Erythroblast (primary cell): ENCODE measurements around the gene DR1.

Experiments
- GATA1 ChIP-seq: IDR thresholded peaks from 2 replicates; pipeline ENCODE4 v1.6.1; 2011; ENCODE audit warnings: low read depth, mild to moderate bottlenecking, control low read depth, low read length, moderate library complexity
- POLR2A ChIP-seq: IDR thresholded peaks from 2 replicates; pipeline ENCODE4 v1.6.1; 2011; ENCODE audit warnings: mild to moderate bottlenecking, low read length

- TF ChIP-seq POLR2A (no peak), GATA1 (no peak)
Measured at GRCh38 chr1:93360111-93360510, 14.4 kb downstream of the DR1 start.
